GM12892 (cell line): Measurements from ENCODE around the gene TWF1.
"Not testable (repeated sequence)": the region's sequence is repeated elsewhere in the genome, so short reads cannot be mapped to it uniquely, and the experiment has no call there.

Experiments
- POLR2A ChIP-seq: IDR thresholded peaks from 2 replicates; pipeline ENCODE4 v1.6.1; 2011; ENCODE audit warnings: low read depth, low read length, control low read depth
- POLR2AphosphoS5 ChIP-seq: IDR thresholded peaks from 2 replicates; pipeline ENCODE4 v1.6.1; 2011; ENCODE audit warnings: low read depth, low read length, control low read depth
- TAF1 ChIP-seq: IDR thresholded peaks from 2 replicates; pipeline ENCODE4 v1.6.1; 2011; ENCODE audit warnings: low read depth, mild to moderate bottlenecking, control low read depth, low read length, borderline replicate concordance

GRCh38 chr12:43751360-43751759, 54.8 kb downstream of the TWF1 start:
- TF ChIP-seq TAF1, POLR2A, POLR2AphosphoS5: not testable (repeated sequence)
